HepG2 (cell line): Measurements from ENCODE around the gene GZF1. TPM values are rescaled to one million over a fixed set of nuclear protein-coding genes. Genes with fewer than 3 reads are reported as not detected.

Experiments used
- ATAC-seq: fragments of 200-7000 bp; cut with Tn5 transposase; 3 replicates; pipeline ENCODE4 v1.9.1; 2020; ENCODE audit warnings: mild to moderate bottlenecking, moderate library complexity
- BruUV-seq: library from RNA; stranded (reverse); fragments of 400-500 nt; replicated peaks from 2 replicates; lab custom pipeline; 2021; lab: Mats Ljungman, UMichigan
- CTCF ChIA-PET: fragments of 300-600 bp; formaldehyde crosslinking; extraction: SDS; loops from one replicate; lab custom pipeline; 2021; ENCODE audit warnings: low total read pairs, inconsistent platforms, low intra/inter-chr PET ratio; lab: Yijun Ruan, JAX
- POLR2A ChIA-PET: fragments of 350-600 bp; sonication (Branson Sonifier 250); formaldehyde crosslinking; loops from one replicate; lab custom pipeline; 2020; ENCODE audit warnings: antibody characterized with exemption, inconsistent platforms; lab: Yijun Ruan, JAX
- DNase-seq: peaks from one replicate; pipeline ENCODE4 v3.0.0-alpha.2; 2015; ENCODE audit warnings: low spot score
- FAIRE-seq: peaks from 3 replicates; lab custom pipeline; 2011; peaks lifted over from hg19 to GRCh38; lab: Jason Lieb, UNC
- H2AFZ ChIP-seq: one replicate; pipeline ENCODE4 v1.6.1; 2011; ENCODE audit warnings: low read length, inconsistent platforms
- H3K27ac ChIP-seq: fragments of 300-600 bp; 3 replicates; pipeline ENCODE4 v1.8.0; 2011; ENCODE audit warnings: mixed run types, mild to moderate bottlenecking, mixed read lengths, low read length, inconsistent platforms; ENCODE audit not compliant: insufficient read depth; ENCODE audit errors: extremely low read length
- H3K27me3 ChIP-seq, 2 experiments: fragments of 200-600 bp in 1 of 2; 2 replicates in 1 of 2; 3 replicates in 1 of 2; pipeline versions ENCODE4 v1.6.0 to v1.8.0; 2011; ENCODE audit warnings: low read length in 2 of 2, mild to moderate bottlenecking in 2 of 2, moderate library complexity in 2 of 2, inconsistent platforms in 1 of 2; ENCODE audit not compliant: insufficient read depth in 2 of 2, control insufficient read depth in 1 of 2
- H3K36me3 ChIP-seq, 2 experiments: fragments of 200-600 bp in 1 of 2; replicated peaks in 1 of 2; 2 replicates in 1 of 2; 3 replicates in 1 of 2; pipeline versions ENCODE4 v1.5.1 to v1.8.0; 2011; ENCODE audit warnings: low read length in 2 of 2, inconsistent platforms in 1 of 2; ENCODE audit not compliant: insufficient read depth in 2 of 2, control insufficient read depth in 1 of 2
- H3K4me1 ChIP-seq: 2 replicates; pipeline ENCODE4 v1.5.1; 2012; ENCODE audit warnings: low read length, inconsistent platforms; ENCODE audit not compliant: insufficient read depth
- H3K4me2 ChIP-seq: 2 replicates; pipeline ENCODE4 v1.6.0; 2011; ENCODE audit warnings: low read depth, low read length, inconsistent platforms
- H3K4me3 ChIP-seq, 3 experiments: fragments of 200-600 bp in 1 of 3; sonication (generic), shearing (Covaris generic) in 1 of 3; replicated peaks in 1 of 3; 2 replicates each; pipeline ENCODE4 v1.5.1; 2011 to 2016; ENCODE audit warnings: low read length in 3 of 3, inconsistent platforms in 2 of 3, low read depth in 2 of 3, mild to moderate bottlenecking in 2 of 3, control low read depth in 1 of 3, mixed read lengths in 1 of 3; ENCODE audit not compliant: insufficient read depth in 1 of 3
- H3K79me2 ChIP-seq: one replicate; pipeline ENCODE4 v1.6.1; 2011; ENCODE audit warnings: low read length, inconsistent platforms; ENCODE audit not compliant: insufficient read depth
- H3K9ac ChIP-seq: 2 replicates; pipeline ENCODE4 v1.6.0; 2011; ENCODE audit warnings: mild to moderate bottlenecking, low read depth, low read length, inconsistent platforms; ENCODE audit not compliant: insufficient read depth
- H3K9me3 ChIP-seq: 2 replicates; pipeline ENCODE4 v1.5.1; 2012; ENCODE audit warnings: mild to moderate bottlenecking, low read length
- H4K20me1 ChIP-seq: 2 replicates; pipeline ENCODE4 v1.6.0; 2011; ENCODE audit warnings: inconsistent platforms, mild to moderate bottlenecking, low read length, moderate library complexity; ENCODE audit not compliant: insufficient read depth
- CHD4 ChIP-seq: fragments of 200-600 bp; sonication (generic); IDR thresholded peaks from 2 replicates; pipeline ENCODE4 v1.7.0; 2017; ENCODE audit warnings: mild to moderate bottlenecking, low read length, borderline replicate concordance
- ELF4 ChIP-seq: sonication (generic); formaldehyde crosslinking; IDR thresholded peaks from 2 replicates; pipeline ENCODE4 v1.5.0; 2020; ENCODE audit warnings: missing genetic modification reagents, mild to moderate bottlenecking, moderate library complexity, borderline replicate concordance
- GATAD1 ChIP-seq: IDR thresholded peaks from 2 replicates; pipeline ENCODE4 v1.6.1; 2016; ENCODE audit warnings: missing genetic modification reagents, missing compliant biosample characterization
- ONECUT2 ChIP-seq: sonication (generic); formaldehyde crosslinking; IDR thresholded peaks from 2 replicates; pipeline ENCODE4 v1.4.0; 2020; ENCODE audit warnings: missing genetic modification reagents
- RFX1 ChIP-seq: fragments of 450-650 bp; IDR thresholded peaks from 2 replicates; pipeline ENCODE4 v1.6.1; 2017
- SP4 ChIP-seq: sonication (generic); formaldehyde crosslinking; IDR thresholded peaks from 2 replicates; pipeline ENCODE4 v1.8.1; 2023; ENCODE audit warnings: mild to moderate bottlenecking, missing genetic modification reagents
- YEATS2 ChIP-seq: sonication (generic); formaldehyde crosslinking; IDR thresholded peaks from 2 replicates; pipeline ENCODE4 v1.4.0; 2020; ENCODE audit warnings: missing genetic modification reagents, borderline replicate concordance
- ZFP41 ChIP-seq: sonication (generic); formaldehyde crosslinking; IDR thresholded peaks from 2 replicates; pipeline ENCODE4 v1.4.0; 2020; ENCODE audit warnings: mild to moderate bottlenecking, missing genetic modification reagents, borderline replicate concordance
- ZNF263 ChIP-seq: sonication (generic); formaldehyde crosslinking; IDR thresholded peaks from 2 replicates; pipeline ENCODE4 v1.4.0; 2020; ENCODE audit warnings: missing genetic modification reagents
- ZNF382 ChIP-seq: sonication (generic); formaldehyde crosslinking; IDR thresholded peaks from 2 replicates; pipeline ENCODE4 v1.5.0; 2020; ENCODE audit warnings: missing genetic modification reagents, mild to moderate bottlenecking, borderline replicate concordance
- ZNF501 ChIP-seq: sonication (generic); formaldehyde crosslinking; IDR thresholded peaks from 2 replicates; pipeline ENCODE4 v1.5.1; 2020; ENCODE audit warnings: mild to moderate bottlenecking, moderate library complexity, missing genetic modification reagents
- WGBS: methylation state at CpG from one replicate; pipeline ENCODE4 v1.1.6; 2017; ENCODE audit warnings: low lambda C conversion rate; 5-methylcytosine and 5-hydroxymethylcytosine counted together
- in situ Hi-C: cut with HindIII; loops from 2 replicates; pipeline ENCODE4 v1.10.0; 2017; ENCODE audit warnings: low pct_unique_long_range_greater_than_20kb; ENCODE audit not compliant: extremely low pct_ligation_motif_present
- intact Hi-C: fragments of 100-400 bp; cut with micrococcal nuclease; formaldehyde crosslinking; loops from one replicate; pipeline ENCODE4 v1.10.0; 2022; ENCODE audit not compliant: unreplicated experiment
- polyA plus RNA-seq, 8 experiments: library from polyadenylated mRNA; depleted of rRNA in 3 of 8; stranded (reverse) in 7 of 8; unstranded in 1 of 8; fragments of >200 nt; fragmentation: Illumina TruSeq in 4 of 8; extraction: Trizol in 4 of 8; gene quantifications; 2 replicates each; pipeline versions ENCODE4 v1.2.1 to v1.2.3, GENCODE V29; 2011 to 2016; ENCODE audit warnings: low read depth in 4 of 8, missing spikeins in 1 of 8, mixed read lengths in 1 of 8; ENCODE audit not compliant: insufficient read depth in 1 of 8
- total RNA-seq, 5 experiments: library from RNA; depleted of rRNA; stranded (reverse); fragments of >200 nt; fragmentation: Illumina TruSeq; extraction: Trizol; gene quantifications; 2 replicates each; pipeline ENCODE4 v1.2.3, GENCODE V29; 2016; ENCODE audit warnings: low read depth in 1 of 5
- TF ChIP-seq, protein P1 (sequence below): sonication (generic); formaldehyde crosslinking; IDR thresholded peaks from 2 replicates; pipeline ENCODE4 v1.4.0; 2020; ENCODE audit warnings: mild to moderate bottlenecking, missing genetic modification reagents
- TF ChIP-seq, protein P2 (sequence below): sonication (generic); formaldehyde crosslinking; IDR thresholded peaks from 2 replicates; pipeline ENCODE4 v1.4.0; 2020; ENCODE audit warnings: missing genetic modification reagents, mild to moderate bottlenecking, borderline replicate concordance

The GZF1 gene
- total and polyA plus RNA-seq, 2 of the 13 experiments (the other 11 are each of a cell fraction or from before 2014, with no cell fraction given), result 16.9 to 26.0 TPM

DNA sequence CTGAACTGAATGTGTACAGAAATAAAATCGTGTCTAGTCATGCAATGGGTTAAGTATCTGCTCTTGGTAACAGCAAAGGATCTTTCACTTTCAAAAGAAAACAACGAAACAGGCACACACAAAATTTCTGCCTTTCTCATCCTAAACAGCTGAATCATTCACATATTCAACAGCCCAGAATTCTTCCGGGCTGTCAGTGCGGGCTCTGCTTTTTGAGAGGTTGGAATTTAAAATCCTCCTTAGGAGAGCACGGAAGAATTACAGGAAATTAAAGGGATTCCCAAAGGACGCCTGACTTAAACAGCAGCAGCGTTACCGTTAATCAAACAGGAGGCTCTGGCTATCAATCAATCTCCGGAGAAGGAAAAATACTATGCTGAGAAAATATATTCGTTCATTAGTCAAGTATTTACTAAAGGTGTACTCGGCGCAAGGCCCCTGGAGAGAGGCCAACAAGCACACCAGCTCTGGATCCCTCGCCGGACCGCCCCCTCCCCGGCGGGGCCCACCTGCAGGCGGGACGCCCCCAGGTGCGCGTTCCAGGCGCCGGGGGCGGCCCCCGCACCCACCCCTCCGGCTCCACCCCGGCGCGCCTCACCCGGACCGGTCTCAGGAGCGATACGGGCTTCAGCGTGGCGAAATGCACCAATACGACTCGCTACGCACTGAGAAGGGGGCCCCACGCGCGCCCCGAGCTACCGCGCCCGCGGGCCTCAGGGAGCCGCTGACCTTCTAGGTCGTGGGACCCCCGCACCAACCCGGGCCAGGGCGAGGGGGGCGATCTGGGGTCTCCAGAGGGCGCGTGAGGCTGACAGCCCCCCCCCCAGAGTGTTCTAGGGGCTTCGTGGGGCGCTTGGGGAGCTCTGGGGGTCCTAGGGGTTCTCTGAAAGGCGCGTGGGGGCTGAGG is 58.3 kb downstream of the GZF1 start:
- Histone ChIP-seq H3K27me3 (no peaks in the 10 kb centered on the region), H3K36me3 (no peaks in the 10 kb centered on the region), H3K27ac (peak overlapping the region; percentile 66), H3K9me3 (no peaks in the 10 kb centered on the region), H3K4me3 (peak overlapping the region; percentile 76 to 99 (median 93)), H3K4me1 (peaks cover 68% of the 10 kb centered on the region), H4K20me1 (peaks cover 10% of the 10 kb centered on the region; the same call in 1 of the 2 replicates), H3K4me2 (peak overlapping the region; percentile 94), H3K79me2 (peaks cover 47% of the 10 kb centered on the region), H2AFZ (peak overlapping the region; percentile 18), H3K9ac (peak overlapping the region; percentile 85)
- in situ Hi-C loops, result no loop called here
- TSS peak; percentile 55 for BruUV-seq
- FAIRE-seq (no peak), DNase-seq (peak; percentile 62), ATAC-seq (peak; percentile 51)
- ChIA-PET POLR2A (interaction anchor here (1.2 to 5.0 kb wide), 16 partner anchors 16 to 217 kb away, joined by 3 to 56 read pairs (median 6); partner anchors contain the start of genes CST3, GZF1 and NXT1), CTCF (no interaction called here)
- 1% methylated on average over 32 of the region's 58 CpGs for WGBS
- intact Hi-C loops, result loop anchor here (5.0 kb wide), 1 partner anchor 68 kb away; the partner anchor contains the start of gene NXT1
- TF ChIP-seq, protein P1, sequence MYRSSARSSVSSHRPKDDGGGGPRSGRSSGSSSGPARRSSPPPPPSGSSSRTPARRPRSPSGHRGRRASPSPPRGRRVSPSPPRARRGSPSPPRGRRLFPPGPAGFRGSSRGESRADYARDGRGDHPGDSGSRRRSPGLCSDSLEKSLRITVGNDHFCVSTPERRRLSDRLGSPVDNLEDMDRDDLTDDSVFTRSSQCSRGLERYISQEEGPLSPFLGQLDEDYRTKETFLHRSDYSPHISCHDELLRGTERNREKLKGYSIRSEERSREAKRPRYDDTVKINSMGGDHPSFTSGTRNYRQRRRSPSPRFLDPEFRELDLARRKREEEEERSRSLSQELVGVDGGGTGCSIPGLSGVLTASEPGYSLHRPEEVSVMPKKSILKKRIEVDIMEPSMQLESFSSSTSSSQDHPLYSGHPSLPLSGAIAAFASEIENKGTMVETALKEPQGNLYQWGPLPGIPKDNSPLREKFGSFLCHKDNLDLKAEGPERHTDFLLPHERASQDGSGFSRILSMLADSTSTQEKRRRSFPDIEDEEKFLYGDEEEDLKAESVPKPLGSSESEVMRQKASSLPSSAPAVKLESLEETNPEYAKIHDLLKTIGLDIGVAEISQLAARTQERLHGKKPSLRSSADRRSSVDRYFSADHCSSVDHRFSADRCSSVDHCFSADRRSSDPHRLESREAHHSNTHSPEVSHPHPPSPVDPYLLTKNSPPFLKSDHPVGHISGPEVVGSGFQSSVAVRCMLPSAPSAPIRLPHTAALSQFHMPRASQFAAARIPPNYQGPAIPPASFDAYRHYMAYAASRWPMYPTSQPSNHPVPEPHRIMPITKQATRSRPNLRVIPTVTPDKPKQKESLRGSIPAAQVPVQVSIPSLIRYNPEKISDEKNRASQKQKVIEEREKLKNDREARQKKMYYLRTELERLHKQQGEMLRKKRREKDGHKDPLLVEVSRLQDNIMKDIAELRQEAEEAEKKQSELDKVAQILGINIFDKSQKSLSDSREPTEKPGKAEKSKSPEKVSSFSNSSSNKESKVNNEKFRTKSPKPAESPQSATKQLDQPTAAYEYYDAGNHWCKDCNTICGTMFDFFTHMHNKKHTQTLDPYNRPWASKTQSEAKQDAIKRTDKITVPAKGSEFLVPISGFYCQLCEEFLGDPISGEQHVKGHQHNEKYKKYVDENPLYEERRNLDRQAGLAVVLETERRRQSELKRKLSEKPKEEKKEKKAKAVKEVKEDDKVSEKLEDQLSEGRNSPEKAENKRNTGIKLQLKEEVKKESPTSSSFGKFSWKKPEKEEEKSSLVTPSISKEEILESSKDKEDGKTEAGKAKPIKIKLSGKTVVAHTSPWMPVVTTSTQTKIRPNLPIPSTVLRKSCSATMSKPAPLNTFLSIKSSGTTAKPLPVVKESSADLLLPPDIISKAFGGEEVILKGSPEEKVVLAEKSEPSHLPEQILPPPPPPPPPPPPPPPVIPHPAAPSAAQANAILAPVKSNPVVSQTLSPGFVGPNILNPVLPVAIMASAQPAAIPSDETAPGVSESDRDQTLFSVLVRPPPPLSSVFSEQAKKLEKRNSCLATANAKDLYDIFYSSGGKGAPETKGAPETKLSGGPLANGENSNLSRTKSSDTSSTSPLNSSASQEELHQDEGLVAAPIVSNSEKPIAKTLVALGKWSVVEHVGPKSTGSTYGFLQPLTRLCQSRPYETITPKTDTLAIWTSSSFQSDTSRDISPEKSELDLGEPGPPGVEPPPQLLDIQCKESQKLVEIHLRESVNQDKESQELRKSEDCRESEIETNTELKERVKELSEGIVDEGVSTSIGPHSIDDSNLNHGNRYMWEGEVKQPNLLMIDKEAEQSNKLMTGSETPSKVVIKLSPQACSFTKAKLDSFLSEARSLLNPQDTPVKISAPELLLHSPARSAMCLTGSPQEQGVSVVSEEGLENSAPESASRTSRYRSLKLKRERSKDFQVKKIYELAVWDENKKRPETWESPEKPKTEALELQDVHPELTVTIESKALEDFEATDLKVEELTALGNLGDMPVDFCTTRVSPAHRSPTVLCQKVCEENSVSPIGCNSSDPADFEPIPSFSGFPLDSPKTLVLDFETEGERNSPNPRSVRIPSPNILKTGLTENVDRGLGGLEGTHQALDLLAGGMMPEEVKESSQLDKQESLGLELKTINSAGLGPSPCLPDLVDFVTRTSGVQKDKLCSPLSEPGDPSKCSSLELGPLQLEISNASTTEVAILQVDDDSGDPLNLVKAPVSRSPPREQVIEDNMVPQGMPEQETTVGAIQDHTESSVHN (CRISPR knock-in tag), result no peak
- no peak for TF ChIP-seq GATAD1
- TF ChIP-seq CHD4, result 0 out of 2 replicates have a peak, but pooled peaks have one; percentile 43
- TF ChIP-seq ZNF382 (CRISPR knock-in tag), result no peak
- TF ChIP-seq RFX1, result no peak
- no peak for TF ChIP-seq ZNF263 (CRISPR knock-in tag)
- no peak for TF ChIP-seq ELF4 (CRISPR knock-in tag)
- TF ChIP-seq, protein P2, sequence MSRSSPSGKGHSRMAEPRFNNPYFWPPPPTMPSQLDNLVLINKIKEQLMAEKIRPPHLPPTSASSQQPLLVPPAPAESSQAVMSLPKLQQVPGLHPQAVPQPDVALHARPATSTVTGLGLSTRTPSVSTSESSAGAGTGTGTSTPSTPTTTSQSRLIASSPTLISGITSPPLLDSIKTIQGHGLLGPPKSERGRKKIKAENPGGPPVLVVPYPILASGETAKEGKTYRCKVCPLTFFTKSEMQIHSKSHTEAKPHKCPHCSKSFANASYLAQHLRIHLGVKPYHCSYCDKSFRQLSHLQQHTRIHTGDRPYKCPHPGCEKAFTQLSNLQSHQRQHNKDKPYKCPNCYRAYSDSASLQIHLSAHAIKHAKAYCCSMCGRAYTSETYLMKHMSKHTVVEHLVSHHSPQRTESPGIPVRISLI, result no peak
- TF ChIP-seq ZNF501 (CRISPR knock-in tag), result no peak
- TF ChIP-seq YEATS2 (CRISPR knock-in tag), result peak; percentile 51; the same call in 1 of the 2 replicates
- TF ChIP-seq ONECUT2 (CRISPR knock-in tag), result no peak
- TF ChIP-seq SP4 (CRISPR knock-in tag), result peak; percentile 55; the same call in 1 of the 2 replicates
- no peak for TF ChIP-seq ZFP41 (CRISPR knock-in tag)
